HG03159 (cell line): Measurements from ENCODE around the gene SLC4A5.
"Not testable (repeated sequence)": the region's sequence is repeated elsewhere in the genome, so short reads cannot be mapped to it uniquely, and the experiment has no call there.

Source experiments
- ATAC-seq: cut with Tn5 transposase; IDR thresholded peaks from one replicate; pipeline ENCODE4 v1.9.1; 2021; ENCODE audit warnings: mild to moderate bottlenecking, moderate library complexity; ENCODE audit not compliant: unreplicated experiment

Gene SLC4A5

DNA sequence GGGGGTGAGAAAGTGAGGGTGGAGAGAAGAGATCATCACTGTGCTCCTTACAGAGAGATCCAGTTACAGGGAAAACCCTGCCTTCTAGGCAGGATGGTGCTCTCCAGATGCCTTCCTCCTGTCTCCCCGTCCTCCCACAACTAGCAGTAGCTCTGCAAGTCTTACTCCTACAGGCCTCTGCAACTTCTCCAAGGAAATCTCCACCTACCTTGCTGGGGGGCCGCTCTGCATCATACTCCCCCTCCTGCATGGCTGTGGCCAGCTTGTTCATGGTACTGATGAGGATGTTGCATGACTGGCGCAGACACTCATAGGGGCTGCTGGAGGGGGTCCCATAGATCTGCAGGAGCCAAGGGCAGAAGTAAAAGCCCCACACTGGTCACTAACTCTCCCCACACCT lies 22.8 kb upstream of the SLC4A5 start:
- ATAC-seq, result no peak

DNA sequence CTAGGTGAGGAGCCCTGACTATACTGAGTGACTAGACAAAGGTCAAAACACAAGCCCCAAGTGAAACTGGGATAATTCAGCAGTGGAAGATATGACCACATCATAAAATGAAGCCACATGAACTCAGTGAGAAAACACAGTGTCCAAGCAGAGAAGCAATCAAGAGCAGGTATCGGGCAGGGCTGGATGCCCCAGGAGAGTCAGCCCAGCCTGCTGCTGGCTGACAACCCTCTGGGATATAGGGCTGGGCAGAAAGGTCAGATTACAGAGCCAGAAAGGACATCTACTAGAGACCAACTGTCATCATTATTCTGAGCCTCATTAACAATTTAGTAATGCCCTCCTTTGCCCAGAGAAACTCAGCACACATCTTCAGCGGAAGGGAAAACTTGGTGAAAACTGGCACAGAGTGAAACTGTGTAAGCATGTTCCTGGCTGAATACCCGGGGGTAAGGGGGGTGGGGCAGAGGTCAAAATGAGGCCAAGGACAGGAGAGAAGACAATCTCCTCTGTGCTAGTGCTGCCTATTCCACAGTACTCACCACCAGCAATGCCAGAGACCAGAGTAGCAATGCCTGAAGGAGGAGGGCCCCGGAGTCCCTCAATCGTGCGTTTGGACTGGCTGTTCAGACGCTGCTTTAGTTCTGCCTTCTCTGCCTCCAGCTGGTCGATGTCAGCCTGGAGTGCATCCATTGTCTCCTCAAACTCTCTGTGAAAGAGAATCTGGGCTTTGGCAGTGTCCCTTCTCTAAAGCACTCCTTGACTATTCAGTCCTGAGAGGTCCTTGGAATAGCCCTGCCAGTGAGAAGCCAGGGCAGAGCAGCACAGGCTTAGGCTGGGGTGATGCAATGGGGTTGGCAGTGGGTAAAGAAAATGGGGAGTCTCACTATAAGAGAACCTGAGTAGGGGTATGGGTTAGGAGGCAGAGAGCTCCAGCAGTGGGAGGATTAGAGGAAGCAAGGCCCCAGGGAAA lies 21.6 kb upstream of the SLC4A5 start:
- no peak for ATAC-seq

DNA sequence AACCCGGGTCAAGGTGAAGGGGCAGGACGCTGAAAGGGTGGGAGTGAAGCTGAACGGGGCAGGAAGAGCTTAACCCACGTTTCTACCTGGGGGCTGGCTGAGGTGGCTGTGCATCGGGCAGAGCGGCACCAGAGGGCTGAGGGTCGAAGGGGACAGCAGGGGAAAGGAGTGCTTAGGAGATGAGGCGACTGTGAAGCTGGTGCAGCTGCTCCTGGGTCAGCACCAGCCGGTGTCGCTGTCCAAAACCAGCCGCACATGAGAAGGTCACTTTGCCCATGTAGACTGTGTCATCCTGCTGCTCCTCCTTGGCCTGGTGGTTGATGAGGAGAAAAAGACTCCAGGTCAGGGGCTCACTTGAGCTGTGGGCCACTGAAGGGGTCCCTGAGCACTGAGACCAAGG lies 18.1 kb upstream of the SLC4A5 start:
- ATAC-seq, result no peak

DNA sequence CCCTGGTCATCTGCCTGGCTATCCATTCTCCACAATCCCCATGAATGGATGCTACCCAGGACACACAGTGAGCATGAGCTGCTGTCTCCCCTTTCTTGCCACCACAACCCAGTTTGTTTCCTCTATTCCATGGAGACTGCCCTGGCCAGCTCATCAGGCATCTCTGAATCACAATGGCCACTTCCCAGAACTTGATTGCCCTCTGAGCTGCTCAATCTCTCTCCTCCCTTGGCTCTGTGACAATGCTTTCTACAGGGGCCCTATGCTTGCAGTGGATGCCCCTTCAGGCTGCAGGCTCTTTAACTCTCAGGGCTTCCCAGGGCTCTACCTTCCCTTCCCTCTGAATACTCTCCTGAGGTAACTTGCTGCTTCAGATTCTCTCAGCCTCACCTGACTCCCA lies 14.4 kb upstream of the SLC4A5 start:
- ATAC-seq, result no peak

DNA sequence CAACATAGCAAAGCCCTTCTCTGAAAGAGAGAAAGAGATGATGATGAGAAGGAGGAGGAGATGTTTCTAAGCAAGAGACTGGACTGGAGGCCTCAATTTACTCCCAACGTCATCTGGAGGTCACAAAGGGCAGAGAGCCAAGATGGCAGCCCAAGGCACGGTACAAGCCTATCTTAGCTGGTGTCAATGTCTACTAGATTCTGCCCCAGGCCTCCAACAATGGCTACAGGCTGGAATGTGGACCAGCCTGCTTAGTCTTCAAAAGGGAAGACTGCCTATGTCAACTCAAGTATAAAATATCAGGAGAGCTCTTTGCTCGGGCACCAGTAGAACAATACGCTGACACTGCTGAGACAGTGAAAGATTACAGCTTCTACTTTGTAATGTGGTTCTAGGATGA lies 6.7 kb upstream of the SLC4A5 start:
- ATAC-seq, result no peak

DNA sequence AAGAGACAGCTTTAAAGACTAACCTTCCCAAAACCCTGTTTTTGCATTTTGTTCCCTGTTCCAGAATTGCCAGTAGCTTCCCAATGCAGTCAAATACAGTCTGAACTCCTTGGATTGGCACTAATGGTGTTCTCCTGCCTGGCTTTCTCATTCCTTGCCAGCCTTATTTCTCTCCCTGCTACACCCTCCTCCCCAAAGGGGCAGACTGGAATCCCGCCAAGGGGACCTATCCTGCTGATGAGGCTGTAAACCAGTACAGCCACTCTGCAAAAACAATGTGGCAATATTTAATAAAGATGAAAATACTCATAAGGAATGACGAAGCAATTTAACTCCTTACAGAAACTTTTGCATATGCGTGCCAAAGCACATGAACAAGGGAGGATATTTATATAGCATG lies 4.5 kb upstream of the SLC4A5 start:
- ATAC-seq, result no peak

DNA sequence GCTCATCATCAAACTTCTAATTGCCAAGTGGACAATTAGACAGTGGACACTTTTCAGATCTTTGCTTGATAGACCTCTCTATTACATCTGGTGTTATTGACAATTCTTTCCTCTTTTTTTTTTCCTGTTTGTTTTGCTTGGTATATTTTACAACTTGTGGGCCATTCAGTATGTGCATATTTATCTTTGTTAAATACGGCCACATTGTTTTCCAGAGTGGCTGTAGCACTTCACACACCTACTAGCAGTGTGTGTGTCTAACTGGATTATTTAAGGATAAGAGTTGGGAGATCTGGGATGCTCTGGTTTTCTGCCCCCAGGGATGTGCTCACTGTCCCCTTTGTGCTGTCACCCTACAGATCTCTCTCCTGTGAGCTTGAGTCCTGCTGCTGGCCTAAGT lies 4.1 kb upstream of the SLC4A5 start:
- no peak for ATAC-seq

DNA sequence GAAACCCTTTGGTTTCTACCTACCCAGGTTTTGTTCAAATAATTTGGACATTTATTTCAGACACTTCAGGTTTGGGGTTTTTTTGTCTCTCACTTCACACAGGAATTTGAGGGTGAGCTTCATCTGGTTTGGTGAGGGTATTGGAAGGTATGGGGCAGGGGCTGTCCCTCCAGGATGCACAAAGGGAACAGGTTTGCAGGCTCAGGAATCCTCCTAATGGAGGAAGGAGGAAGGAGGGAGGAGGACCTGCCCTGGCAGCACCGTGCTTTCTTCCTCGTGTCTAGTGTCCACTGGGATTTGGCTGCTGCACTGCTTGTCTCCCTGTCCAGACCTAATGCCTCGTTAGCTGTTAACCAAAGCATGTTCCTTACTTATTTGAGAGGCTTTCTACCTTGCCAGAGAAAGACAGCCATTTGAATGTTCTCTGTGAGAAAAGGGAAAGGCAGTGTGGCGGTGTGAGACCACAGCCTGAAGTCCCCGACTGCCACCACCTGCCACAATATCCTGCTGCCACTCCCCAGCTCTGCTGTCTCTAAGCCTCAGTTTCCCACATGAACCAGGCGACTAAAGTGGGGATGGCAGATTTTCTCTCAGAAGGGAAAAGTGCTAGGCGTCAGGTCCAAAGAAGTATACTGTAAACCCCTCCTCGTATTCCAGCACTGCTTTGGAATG lies 2.2 kb upstream of the SLC4A5 start:
- no peak for ATAC-seq

DNA sequence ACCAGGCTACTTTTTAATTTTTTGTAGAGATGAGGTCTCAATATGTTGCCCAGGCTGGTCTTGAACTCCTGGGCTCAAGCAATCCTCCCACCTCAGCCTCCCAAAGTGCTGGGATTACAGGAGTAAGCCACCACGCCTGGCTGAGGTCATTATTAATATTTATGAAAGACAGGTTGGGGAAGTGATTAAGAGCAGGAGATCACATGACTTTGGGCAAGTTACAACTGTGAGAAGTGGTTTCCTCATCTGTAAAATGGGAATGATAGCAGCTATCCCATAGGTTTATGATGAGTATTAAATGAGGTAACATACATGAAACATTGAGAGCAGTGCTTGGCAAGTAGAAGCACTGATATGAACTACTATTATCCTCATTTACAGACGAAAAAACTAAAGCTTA lies 7.0 kb downstream of the SLC4A5 start:
- ATAC-seq, result not testable (repeated sequence)

DNA sequence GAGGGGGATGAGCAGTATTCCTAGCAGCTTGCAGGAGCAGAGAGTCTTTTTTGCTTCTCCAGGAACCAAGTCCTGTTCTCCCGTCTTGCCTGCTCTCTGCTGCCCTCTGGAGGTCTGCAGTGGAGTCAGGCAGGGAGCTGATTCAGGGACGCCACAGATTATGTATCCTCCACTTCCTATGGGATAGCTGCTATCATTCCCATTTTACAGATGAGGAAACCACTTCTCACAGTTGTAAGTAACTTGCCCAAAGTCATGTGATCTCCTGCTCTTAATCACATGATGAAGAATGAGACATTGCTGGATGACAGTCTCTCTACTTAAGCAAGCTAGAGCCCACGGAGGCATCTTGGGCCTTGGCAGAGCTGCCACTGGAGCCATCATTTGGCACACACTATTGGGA lies 8.3 kb downstream of the SLC4A5 start:
- ATAC-seq, result no peak

DNA sequence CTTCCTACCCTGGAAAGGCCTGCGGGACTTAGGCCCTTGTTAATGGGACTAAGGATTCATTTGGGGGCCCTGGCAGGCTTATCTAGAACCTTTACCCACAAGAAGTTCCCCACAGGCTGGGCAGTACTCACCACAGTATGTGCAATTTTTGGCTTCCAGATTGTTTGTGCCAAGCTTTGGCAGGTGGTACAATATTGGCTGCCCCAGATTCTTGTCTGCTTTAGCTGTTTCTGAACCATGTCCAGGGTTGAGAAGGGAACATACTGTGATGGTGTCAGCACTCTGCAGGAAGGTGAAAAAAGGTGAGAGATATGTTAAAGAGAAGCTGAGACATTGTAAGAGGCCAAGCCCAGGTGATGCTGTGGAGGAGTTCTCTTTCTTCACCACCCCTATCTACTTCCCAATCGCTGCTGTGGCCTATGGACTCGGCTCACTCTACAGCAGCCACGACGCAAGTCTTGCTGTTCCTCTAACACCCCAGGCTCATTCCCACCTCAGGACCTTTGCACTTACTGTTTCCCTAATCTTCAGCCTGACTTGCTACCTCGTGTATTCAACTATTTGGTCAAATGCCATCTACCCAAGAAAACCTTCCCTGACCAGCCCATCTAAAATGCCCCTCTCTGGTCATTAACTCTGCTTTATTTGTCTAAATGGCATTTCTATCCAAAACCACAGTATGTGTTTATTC lies 9.2 kb downstream of the SLC4A5 start:
- no peak for ATAC-seq

DNA sequence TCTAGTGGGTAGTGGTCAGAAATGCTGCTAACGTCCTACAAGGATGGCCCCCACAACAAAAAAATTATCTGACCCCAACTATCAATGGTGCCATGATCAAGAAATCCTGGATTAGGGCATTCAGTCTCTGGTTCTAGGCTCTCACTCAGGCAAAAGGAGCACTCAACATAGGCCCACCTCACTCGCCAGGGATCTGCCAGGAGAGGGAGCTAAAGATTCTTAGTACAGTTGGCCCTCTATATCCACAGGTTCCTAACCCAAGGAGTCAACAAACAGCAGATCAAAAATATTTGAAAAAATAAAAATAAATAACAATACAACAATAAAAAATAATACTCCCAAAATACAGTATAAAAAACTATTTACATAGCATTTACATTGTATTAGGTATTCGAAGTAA lies 10.0 kb downstream of the SLC4A5 start:
- ATAC-seq, result no peak

DNA sequence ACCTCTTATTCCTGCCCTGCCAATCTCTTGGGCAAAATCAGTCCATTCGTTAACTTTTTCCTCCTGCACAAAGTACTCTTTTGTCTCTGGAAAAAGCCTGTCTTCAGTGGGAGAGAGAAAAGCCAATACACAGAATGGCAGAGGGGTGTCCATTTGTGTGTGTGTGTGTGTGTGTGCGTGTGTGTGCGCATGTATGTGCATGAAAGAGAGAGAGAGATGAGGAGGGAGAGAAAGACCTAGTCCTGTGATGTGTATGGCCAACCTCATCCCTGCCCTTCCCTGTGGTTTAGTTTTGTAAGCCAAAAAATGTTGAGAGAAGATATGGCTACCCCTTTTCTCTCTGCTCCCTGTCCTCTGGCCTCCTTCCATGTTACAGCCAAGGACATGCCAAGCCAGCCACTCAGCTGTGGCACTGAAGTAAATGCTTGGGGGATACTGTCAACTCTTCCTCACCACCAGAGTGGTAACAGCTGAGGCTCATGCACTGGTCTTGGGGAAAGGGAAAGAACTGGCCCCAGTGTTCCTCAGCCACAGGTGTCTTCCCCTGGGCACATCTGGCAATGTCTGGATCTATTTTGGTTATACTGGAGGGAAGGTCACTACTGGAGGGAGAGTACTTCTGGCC lies 10.6 kb downstream of the SLC4A5 start:
- no peak for ATAC-seq

DNA sequence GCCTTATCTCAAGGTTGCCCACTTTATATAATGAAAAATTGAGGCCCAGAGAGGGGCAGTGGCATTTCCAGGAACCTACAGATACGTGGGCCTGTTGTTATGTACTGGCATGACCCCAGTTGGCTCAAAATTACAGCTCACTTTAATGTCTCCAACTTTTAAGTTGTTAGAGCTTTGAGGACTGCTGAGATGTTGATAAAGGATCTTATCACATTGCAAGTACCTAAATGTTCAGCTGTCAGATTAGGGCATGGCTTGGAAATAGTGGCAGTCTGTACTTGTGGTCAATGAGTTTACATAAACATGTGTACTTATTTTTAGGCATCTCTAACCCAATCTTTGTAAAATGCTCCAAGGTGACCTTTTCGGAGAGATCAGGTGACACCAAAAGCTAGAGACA lies 14.6 kb downstream of the SLC4A5 start:
- ATAC-seq, result no peak

DNA sequence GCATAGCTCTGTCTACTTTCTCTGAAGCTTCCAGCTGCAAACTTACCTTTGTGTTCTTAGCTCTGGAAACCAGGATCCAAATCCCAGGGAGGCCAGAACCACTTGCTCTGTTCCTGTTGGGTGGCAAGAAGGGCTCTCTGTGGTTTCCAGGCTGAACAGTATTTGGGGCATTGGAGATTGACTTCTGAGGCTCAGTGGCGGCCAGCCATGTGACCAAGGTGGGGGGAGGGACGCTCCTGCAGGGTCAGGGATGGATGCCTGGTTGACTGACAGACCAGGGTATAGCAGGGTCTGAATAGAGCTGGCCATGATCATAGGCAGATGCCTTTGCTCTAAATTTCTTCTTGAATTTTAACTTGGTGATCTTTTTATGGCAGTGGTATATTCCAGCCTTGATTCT lies 15.1 kb downstream of the SLC4A5 start:
- ATAC-seq, result no peak

DNA sequence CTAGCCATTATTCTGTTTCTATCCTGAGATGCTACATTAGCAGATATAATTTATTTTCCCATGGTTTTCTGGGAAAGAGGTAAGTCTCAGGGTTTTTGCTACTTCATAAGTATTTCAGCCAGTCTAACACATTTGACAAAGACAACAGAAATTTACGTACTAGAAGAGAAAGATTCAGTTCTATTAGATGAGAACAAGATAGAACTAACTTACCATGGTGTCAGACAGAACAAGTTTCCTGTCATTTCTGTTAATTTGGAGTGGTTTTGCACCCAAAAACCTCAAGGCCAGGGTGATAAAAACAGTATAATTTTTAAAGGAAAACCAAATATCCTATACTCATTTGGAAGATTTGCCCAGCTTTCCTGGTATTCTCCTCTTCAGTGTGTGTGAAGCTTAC lies 15.6 kb downstream of the SLC4A5 start:
- no peak for ATAC-seq

DNA sequence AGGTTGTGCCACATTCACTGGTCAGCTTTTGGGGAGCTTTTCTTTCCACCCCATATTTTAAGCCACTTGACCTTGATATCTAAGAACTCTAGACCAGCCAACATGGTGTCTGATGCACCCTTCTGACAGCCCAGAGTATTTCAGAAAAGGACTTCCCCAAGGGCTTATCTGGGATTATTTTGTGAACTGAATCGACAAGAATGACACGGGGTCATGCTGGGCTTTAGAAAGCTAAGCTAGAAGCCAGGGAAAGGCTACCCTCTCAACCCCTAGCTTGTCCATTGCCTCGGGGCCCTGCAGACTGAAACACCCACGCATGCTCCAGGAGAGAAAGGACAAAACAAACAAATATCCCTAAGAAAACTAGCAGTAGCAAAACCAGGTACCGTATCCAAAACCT lies 16.0 kb downstream of the SLC4A5 start:
- ATAC-seq, result no peak

DNA sequence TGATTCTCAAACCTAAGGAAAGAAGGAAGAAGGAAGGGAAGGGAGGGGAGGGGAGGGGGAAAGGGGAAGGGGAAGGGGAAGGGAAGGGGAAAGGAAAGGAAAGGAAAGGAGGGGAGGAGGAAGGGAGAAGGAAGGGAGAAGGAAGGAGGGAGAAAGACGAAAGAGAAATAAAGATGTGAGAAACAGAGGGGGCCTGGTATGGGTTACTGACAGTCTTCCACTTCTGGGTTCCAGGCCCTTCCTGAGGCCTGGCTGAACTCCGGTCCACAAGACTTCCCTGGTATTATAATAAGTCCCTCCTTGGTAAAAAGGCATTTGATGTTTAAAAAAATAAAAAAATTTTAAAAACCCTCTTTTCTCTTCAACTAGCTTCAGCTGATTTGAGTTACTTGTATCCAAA lies 17.4 kb downstream of the SLC4A5 start:
- no peak for ATAC-seq

DNA sequence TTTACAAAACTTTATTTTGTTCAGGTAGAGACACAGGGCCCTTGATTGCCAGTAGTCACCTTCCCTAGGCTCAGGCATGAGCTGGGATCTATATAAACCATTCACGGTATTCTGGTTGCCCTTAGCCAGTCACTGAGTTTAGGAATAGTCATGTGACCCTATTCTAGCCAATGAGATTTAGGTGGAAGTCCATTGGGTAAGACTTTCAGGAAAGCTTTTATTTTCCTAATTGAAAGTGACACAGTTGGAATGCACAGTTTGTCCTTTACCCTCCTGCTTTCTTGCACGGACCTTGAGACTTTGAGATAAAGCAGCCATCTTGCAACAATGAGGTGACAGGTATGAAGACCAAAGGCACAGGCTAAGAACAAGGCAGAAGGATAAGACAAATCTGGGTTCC lies 21.5 kb downstream of the SLC4A5 start:
- ATAC-seq, result no peak

DNA sequence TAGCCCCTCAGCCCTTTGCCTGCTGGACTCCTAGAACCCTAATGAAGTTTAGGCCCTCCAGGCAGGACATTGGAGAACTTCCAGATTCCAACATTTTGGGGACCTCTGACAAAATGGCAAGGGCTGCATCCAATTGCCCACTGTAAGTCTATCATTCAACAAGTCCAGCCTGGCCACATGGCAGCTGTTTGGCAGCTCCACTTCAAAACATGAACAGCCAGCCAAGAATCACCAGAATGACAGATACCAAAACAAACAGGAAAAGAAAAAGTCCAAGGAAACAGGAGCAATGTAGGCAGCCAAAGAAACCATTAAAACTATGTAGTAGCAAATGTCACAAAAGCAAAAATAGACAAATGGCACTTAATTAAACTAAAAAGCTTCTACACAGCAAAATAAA lies 25.5 kb downstream of the SLC4A5 start:
- no peak for ATAC-seq

DNA sequence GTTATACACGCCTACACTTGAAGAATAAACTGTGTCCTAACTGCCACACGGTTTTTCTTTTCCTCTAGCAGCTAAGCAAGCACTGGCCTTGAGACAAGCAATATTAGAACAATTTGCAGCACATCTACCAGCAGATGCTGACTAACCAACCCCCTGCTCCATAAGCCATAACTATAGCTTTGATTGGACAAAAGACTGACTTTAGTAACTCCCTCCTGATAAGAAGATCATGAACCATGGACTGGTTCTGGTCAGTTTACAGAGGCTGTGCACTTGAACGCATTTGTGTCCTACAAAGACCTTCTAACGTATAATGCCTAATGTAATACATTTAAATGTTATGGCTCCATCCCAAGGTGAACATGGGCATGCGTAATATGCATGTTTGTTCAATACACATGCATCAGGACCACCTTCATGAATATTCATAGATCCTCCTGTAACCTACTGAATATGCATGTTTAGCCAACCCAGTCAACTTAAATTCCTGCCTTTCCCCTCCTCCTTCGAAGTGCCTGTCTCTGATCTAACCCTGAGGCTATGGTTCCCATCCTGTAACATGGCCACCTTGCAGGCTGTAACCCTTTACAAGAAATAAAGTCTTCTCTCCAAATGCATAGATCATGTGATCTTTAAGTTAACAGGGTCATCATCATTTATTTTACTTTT lies 26.5 kb downstream of the SLC4A5 start:
- ATAC-seq, result no peak
